SK-N-MC (cell line): ENCODE data around the gene ZDHHC24.

Source experiments
- EZH2 ChIP-seq: fragments of 200-600 bp; sonication (generic); IDR thresholded peaks from one replicate; pipeline ENCODE4 v1.6.1; 2017; ENCODE audit warnings: antibody characterized with exemption
- POLR2AphosphoS5 ChIP-seq: IDR thresholded peaks from 2 replicates; pipeline ENCODE4 v1.6.1; 2012; ENCODE audit warnings: mild to moderate bottlenecking, low read depth, low read length, borderline replicate concordance

DNA sequence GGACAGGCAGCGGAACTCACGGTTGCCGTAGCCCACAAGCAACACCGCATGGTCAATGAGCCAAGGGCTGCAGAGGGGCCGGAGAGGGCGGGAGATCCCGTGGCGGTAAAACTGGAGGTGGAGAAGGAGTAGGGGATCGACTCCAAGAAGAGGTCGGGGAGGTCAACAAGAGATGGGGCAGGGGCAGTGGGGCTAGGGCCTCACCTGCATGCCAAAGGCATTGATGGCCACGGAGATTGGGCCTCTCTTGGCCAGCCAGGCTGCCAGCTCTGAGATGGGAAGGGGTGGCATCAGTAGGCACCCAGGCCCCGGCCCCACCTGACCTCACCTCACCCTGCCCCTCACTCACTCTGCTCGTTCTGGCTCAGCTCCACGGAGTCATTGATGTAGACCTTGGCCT is 18.7 kb upstream of the ZDHHC24 start:
- TF ChIP-seq EZH2 (no peak), POLR2AphosphoS5 (no peak)
